ENCODE data around the gene EPB41L4A.

Gene EPB41L4A

GRCh38 chr5:112308608-112309007 is 110.5 kb downstream of the EPB41L4A start:
- H3K27ac ChIP-seq (replicated peaks), result no peak overlapping the region
- H3K4me3 ChIP-seq (replicated peaks; ENCODE audit: insufficient read depth, low read length), result no peak overlapping the region
- no peak for DNase-seq (ENCODE audit: low read depth in 1 of 2, low spot score in 1 of 2)
- TF ChIP-seq CTCF (IDR thresholded peaks at IDR 0.05; ENCODE audit: insufficient read depth, low read length) (no peak), REST (IDR thresholded peaks at IDR 0.05; ENCODE audit: insufficient replicate concordance, low read depth) (no peak), POLR2AphosphoS5 (IDR thresholded peaks at IDR 0.05; ENCODE audit: low read depth) (no peak), SPI1 (IDR thresholded peaks at IDR 0.05; ENCODE audit: borderline replicate concordance, low read depth) (no peak), GABPA (IDR thresholded peaks at IDR 0.05; ENCODE audit: low read depth) (no peak)
- no peaks in the 10 kb centered on the region for H3K27me3 ChIP-seq (ENCODE audit: insufficient read depth, poor library complexity, severe bottlenecking)

GRCh38 chr5:112306956-112307355 is 112.1 kb downstream of the EPB41L4A start:
- Histone ChIP-seq H3K27me3 (ENCODE audit: insufficient read depth, poor library complexity, severe bottlenecking) (no peaks in the 10 kb centered on the region), H3K4me3 (replicated peaks; ENCODE audit: insufficient read depth, low read length) (no peak overlapping the region), H3K27ac (replicated peaks) (no peak overlapping the region)
- TF ChIP-seq GABPA (IDR thresholded peaks at IDR 0.05; ENCODE audit: low read depth) (no peak), REST (IDR thresholded peaks at IDR 0.05; ENCODE audit: insufficient replicate concordance, low read depth) (no peak)
- DNase-seq (ENCODE audit: low read depth in 1 of 2, low spot score in 1 of 2), result no peak

GRCh38 chr5:112304743-112305142 is 114.3 kb downstream of the EPB41L4A start:
- TF ChIP-seq CTCF (IDR thresholded peaks at IDR 0.05; ENCODE audit: insufficient read depth, low read length), result no peak
- no peak for TF ChIP-seq REST (IDR thresholded peaks at IDR 0.05; ENCODE audit: insufficient replicate concordance, low read depth)
- no peak for TF ChIP-seq POLR2AphosphoS5 (IDR thresholded peaks at IDR 0.05; ENCODE audit: low read depth)
- no peak for TF ChIP-seq GABPA (IDR thresholded peaks at IDR 0.05; ENCODE audit: low read depth)
- no peak for TF ChIP-seq SPI1 (IDR thresholded peaks at IDR 0.05; ENCODE audit: borderline replicate concordance, low read depth)

GRCh38 chr5:112303685-112304084 is 115.4 kb downstream of the EPB41L4A start:
- Histone ChIP-seq H3K27ac (replicated peaks) (no peak overlapping the region), H3K4me3 (replicated peaks; ENCODE audit: insufficient read depth, low read length) (no peak overlapping the region), H3K27me3 (ENCODE audit: insufficient read depth, poor library complexity, severe bottlenecking) (no peaks in the 10 kb centered on the region)
- no peak for DNase-seq (ENCODE audit: low read depth in 1 of 2, low spot score in 1 of 2)
- no peak for TF ChIP-seq SPI1 (IDR thresholded peaks at IDR 0.05; ENCODE audit: borderline replicate concordance, low read depth)
- TF ChIP-seq CTCF (IDR thresholded peaks at IDR 0.05; ENCODE audit: insufficient read depth, low read length), result no peak
- no peak for TF ChIP-seq GABPA (IDR thresholded peaks at IDR 0.05; ENCODE audit: low read depth)
- no peak for TF ChIP-seq POLR2AphosphoS5 (IDR thresholded peaks at IDR 0.05; ENCODE audit: low read depth)
- TF ChIP-seq REST (IDR thresholded peaks at IDR 0.05; ENCODE audit: insufficient replicate concordance, low read depth), result no peak

More at GRCh38 chr5:112304743-112305142, 114.3 kb downstream of the EPB41L4A start:
- no peaks in the 10 kb centered on the region for H3K27me3 ChIP-seq (ENCODE audit: insufficient read depth, poor library complexity, severe bottlenecking)
- no peak overlapping the region for H3K4me3 ChIP-seq (replicated peaks; ENCODE audit: insufficient read depth, low read length)
- no peak for DNase-seq (ENCODE audit: low read depth in 1 of 2, low spot score in 1 of 2)
- no peak overlapping the region for H3K27ac ChIP-seq (replicated peaks)

All from HL-60 (cell line).